NCI-H2029 (cell line): ENCODE measurements around the gene ANKRD65.

ENCODE experiments used
- DNase-seq: peaks from one replicate; lab custom pipeline; 2025; lab: John Stamatoyannopoulos, UW

Gene ANKRD65

DNA sequence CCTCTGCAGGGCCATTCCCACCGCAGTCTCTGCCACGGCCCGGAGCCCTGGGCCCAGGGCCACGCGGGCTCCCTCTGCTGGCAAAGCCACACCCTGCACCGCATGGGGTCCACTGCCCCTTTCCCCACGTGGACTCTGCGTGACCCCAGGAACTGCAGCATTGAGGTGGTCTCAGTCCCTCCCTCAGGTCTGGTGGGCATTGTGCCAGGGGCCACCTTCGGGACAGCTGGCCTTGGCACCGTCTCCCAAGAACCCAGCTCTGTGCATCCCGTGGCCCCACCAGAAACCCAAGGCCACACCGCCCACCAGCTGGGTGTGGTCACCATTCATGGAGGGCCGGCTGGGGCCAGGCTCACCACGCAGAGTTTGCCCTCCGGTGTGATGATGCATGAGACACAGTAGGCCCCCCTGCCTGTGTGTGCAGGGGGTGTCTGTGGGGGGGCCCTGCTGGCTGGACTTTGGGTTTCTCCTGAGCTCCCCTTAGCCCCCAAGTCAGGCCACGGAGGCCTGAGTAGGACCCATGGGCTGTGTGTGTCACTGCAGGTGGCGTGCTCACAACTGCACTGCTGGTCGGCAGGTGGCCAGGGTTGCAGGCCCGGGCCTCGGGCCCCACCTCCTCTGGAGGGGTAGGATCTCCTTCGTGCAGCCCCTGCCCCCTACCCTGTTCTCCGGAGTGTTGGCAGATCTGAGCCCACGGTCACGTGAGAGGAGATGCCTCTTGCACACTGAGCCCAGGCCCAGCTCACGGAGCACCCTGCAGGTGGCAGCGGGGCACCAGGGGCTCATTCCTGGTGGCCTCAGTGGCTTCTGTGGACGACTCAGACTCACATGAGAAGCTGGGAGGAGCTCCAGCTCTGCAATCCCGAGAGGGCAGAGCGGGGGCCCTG is 20.2 kb upstream of the ANKRD65 start:
- peak; percentile 31 for DNase-seq

DNA sequence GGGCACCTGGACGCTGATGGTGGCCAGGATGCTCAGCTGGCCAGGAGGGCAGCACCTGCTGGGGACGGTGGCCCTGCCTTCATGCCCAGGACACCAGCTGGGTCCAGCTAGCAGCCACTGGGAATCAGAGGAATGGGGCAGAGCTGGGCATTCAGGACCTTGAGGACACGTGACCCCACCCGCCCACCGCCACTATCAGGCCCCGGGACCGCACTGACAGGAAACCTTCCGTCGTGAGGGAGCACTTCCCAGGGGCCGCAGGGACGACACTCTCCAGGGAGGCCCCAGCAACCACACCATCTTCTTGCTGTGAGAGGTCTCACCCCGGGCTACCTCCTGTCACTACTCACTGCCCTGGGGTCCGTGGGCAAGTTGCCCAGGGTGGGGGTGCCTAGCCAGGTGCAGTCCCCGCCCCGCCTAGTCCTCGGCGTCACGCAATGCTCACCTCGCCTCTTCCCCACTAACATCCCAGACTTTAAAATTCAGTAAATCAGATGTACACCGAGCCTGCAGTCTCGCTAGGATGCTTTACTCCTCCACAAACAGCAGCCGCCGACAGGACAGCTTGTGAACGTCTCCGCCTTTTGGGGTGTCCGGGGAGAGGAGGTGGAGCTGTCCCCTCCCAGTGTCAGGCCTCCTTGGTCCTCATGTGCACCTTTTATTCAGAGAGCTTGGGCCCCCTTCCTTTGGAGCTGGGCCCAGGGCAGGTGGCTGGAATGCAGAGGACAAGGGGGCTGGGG is 19.4 kb upstream of the ANKRD65 start:
- no peak for DNase-seq

GRCh38 chr1:1439546-1440261 is 18.6 kb upstream of the ANKRD65 start:
- no peak for DNase-seq

- DNase-seq, result no peak
Observed at GRCh38 chr1:1438531-1439381, 17.7 kb upstream of the ANKRD65 start.

- DNase-seq, result no peak
Observed at GRCh38 chr1:1437904-1438376, 16.9 kb upstream of the ANKRD65 start.

GRCh38 chr1:1437033-1437903 is 16.2 kb upstream of the ANKRD65 start:
- DNase-seq, result no peak

- DNase-seq, result no peak
Observed at GRCh38 chr1:1436630-1437032, 15.6 kb upstream of the ANKRD65 start.

- DNase-seq, result no peak
Observed at GRCh38 chr1:1435911-1436629, 15.0 kb upstream of the ANKRD65 start.

- no peak for DNase-seq
Observed at GRCh38 chr1:1435106-1435903, 14.2 kb upstream of the ANKRD65 start, which contains the start of gene VWA1. Gene VWA1, plus strand, starts transcription at chr1:1435690. Its CDS starts 59 bp downstream, at chr1:1435749.

DNA sequence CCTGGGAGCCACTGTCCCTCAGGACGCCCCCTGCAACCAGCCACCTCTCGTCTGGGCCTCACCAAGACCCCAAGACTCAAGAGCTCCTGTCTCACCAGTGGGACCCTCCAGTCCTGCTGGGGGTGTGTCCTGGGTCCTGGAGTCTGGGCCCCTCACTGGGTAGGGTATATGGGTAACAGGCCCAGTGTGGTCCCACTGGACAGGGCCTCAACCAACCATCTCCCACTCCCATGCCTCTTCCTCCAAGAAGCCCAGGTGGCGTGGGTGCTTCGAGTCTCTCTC is 13.7 kb upstream of the ANKRD65 start:
- no peak for DNase-seq

DNA sequence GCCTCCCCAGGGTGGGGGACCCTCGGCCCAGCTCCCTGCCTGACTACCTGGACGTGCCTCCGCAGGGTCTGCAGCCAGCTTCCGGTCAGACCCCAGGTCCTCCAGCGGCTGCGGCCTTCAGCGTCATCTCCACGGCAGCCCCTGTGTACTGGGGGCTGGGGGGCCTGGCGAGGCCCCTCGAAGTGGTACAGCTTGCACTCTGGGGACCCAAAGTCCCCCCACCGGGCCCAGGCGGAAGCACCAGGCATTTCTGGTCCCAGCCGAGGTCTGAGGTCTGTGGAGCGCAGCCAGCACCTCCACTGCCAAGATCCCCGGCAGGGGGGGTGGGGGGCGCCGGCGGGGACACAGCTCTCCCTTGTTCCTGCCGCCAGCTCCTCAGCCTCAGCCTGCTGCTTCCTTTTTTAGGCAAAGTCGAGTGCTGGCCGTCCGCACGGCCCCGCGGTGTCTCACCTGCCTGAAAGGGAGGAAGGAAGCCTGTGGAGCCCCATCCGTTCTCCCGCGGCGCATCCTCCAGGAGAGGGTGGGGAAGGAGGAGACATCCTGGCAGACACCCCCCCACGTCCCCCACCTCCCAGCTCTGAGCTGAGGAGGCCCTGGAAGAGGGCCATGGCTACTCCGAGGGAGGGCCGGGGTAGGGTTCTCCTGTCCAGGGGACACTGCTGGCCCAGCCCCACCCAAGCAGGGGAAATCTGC is 13.2 kb upstream of the ANKRD65 start:
- no peak for DNase-seq

DNA sequence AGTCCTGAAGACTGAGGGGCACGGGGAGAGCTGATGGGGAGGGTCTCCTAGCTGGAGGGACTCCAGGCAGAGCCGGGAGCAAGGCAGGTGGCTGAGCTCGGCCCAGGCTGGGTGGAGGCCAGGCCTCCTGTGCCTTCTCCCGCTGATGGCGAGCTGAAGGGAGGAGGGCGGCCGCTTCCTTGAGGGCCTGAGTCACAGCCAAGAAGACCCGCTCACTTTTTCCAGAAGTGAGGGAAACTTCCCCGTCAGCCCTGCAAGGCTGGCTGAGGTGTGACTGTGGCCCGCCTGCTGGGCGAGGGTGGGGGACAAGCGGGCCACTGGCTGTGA is 12.7 kb upstream of the ANKRD65 start:
- no peak for DNase-seq

DNA sequence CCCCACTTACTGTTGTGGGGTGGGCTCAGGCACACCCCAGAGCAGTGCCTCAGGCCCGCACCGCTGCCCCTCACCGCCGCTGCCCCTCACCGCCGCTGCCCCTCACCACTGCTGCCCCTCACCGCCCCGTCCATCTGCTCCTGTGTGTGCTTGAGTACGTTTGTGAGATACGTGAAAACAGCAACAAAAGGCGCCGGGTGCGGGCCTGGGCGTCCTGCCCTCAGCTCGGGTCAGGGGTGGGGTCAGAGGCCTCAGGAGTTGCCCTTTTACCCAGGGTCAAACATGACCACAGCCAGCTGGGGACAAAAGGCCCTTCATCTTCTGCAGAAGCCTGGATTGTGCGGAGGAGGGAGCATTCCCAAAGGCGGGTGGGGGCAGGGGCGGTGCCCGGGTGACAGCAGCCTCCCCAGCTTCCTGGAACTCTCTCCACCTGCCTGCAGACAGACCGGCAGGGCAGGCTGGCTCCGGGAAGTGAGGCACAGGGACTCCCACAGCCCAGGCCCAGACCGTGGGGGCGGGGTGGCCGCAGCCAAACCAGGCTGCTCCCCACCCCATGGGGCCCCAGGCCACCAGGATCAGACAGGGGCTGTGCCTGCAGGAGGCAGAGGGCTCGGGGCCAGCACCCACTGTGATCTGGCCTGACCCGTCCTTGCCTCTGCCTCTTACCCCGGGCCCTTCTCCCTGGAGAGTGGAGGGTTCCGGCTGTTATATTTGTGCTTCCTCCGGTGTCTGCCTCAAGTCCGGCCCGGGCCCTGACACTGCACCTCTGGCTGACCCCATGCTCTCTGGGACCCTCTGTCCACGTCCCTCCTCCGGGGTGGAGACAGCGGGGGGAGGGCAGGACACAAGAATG is 12.1 kb upstream of the ANKRD65 start:
- peak; percentile 41 for DNase-seq

DNA sequence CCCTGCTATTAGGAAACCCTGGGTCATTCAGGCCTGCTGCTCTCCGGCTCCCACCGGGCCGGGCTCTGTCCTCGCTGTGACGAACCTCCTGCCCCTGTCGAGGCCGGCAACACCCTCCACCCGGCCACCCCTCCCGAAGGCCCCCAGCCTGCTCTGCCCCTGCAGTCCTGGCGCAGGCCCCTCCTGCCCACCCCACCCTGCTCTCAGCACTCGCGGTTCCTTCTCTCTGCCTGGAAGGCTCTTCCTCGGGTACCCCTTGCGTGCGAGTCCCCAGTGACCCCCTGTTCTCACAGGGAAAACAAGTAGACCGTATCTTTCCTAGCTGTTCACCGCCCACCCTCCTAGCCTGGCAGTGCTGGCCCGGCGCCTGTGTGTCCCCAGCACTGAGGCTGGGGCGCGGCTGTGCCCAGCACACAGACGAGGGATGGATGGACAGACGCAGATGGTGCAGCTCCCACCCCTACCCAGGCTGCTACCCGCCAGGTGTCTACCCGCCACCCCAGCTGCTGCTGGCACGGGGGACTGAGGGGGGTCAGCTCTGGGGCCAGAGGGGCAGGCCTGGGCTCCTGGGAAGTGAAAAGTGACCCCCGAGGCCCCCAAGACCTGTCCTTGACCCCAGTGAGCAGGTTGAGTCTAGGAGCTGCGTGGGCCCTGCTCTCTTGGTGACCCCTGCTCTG is 11.3 kb upstream of the ANKRD65 start:
- no peak for DNase-seq

DNA sequence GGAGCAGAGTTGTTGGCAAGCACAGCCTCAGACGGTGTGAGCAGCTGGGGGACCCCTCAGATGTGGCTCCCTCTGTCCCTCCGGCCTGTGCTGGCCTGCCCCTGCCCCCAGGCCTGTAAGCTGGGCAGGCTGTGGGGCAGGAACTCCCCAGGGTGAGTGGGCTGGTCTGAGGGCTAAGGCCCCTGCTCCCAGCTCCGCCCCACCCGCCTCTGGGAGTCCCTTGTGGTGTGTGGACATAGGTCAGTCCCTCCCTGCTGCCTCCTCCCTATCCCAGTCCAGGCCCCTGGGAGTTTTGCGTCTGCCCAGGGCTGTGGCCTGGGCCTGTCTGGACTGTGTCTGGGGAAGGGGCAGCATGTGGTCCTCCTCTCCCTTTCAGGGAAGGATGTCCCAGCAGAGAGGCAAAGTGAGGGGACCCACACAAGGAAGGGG is 10.8 kb upstream of the ANKRD65 start:
- DNase-seq, result no peak

- DNase-seq, result no peak
Observed at GRCh38 chr1:1430992-1431844, 10.1 kb upstream of the ANKRD65 start.
